GM18909 (cell line): ENCODE results near the gene TMPRSS9.
"Not testable (repeated sequence)": the region's sequence is repeated elsewhere in the genome, so short reads cannot be mapped to it uniquely, and the experiment has no call there.

Source experiments
- ATAC-seq: cut with Tn5 transposase; IDR thresholded peaks from one replicate; pipeline ENCODE4 v1.9.1; 2021; ENCODE audit warnings: mild to moderate bottlenecking; ENCODE audit not compliant: unreplicated experiment, poor library complexity

Gene TMPRSS9

DNA sequence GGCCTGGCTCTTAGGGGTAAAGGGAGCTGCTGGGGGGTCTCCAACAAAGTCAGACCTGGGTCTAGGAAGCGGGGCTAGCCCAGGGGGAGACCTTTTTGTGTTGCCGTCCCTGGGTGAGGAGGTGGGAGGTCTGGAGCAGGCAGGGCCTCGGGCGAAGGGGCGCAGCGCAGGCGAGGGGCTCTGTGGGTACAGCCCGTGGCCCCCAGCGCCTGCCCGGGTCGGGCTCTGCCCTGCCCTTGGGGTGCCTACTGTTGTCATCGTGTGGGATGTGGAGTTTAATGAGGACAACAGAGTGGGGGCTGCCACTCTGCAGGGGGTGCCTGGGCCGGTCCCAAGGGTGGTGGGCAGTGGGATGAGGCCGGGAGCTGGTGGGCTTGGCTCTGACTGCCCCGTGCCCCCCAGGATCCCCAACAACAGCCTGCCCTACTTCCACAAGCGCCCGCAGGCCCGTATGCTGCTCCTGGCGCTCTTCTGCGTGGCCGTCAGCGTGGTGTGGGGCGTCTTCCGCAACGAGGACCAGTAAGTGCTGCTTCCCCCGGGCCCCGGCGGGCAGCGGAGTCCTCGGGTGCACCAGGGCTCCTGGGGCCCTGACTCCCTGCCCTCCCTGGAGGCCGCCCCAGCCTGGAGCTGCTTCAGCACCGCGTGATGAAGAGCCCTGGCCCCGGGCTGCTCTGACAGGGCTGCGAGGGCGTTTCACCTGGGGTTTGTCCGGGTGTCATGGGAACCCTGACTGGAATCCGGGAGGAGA, 19.4 kb upstream of the TMPRSS9 start:
- ATAC-seq: no peak

DNA sequence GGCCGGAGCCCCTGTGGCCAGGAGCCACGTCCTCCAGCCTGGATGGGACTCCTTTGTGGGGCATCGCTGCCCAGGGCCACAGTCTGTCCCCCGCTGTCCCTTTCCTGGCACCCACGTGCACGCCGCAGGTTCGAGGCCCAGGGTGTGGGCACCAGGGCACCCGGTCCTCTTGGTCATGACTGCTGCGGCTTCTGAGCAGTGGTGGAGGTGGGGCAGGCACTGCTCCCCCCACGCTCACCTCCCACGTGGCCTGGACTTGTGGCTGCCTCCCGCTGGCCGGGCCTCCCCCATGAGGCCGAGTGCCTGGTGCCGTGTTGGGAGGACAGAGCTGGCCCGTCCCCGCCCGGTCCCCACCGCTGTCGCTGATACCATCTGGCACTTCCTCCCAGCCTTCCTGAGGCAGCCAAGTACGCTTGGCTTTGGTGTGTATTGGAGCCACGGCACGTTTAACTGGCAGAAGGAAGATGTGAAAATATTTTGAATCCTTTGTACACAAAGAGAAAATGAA, 18.8 kb upstream of the TMPRSS9 start:
- ATAC-seq: no peak

DNA sequence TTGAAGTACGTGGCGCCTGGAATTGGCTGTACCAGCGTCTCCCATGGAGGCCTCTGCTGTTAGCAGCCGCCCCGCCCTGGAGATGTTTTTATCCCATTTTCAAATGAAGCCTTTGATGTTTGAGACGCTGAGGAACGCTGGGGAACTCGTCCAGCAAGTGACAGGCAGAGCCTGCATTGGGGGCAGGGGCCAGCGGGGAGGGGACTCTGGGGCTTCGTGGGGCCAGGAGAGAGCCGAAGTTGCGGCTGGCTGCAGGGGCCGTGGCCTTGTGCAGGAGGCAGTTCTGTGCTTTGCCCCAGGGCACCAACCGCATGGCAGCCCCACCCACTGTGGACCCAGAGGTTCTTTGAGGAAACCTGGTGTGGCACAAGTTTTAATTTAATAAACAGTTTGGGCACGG, 18.1 kb upstream of the TMPRSS9 start:
- ATAC-seq: no peak

DNA sequence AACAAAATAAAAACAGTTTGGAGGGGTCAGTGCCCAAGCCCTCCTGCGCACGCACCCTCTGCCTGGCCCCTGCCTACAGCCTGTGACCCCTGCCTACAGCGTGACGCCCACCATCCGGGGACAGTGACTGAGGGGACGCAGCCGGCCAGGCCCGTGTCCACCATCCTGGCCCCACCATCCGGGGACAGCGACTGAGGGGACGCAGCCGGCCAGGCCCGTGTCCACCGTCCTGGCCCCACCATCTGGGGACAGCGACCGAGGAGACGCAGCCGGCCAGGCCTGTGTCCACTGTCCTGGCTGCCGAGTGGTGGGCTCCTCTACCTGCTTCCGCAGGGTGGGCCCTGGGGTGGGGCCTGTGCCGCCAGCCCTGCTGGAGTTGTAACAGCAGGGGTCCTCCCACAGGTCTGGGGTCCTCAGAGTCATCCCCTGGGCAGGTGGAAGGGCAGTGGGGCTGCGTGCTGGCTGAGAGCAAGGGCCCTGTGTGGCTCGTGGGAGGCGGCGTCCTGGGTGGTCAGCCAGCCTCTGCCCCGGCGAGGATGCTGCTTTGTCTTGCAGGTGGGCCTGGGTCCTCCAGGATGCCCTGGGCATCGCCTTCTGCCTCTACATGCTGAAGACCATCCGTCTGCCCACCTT, 17.3 kb upstream of the TMPRSS9 start:
- no peak for ATAC-seq

DNA sequence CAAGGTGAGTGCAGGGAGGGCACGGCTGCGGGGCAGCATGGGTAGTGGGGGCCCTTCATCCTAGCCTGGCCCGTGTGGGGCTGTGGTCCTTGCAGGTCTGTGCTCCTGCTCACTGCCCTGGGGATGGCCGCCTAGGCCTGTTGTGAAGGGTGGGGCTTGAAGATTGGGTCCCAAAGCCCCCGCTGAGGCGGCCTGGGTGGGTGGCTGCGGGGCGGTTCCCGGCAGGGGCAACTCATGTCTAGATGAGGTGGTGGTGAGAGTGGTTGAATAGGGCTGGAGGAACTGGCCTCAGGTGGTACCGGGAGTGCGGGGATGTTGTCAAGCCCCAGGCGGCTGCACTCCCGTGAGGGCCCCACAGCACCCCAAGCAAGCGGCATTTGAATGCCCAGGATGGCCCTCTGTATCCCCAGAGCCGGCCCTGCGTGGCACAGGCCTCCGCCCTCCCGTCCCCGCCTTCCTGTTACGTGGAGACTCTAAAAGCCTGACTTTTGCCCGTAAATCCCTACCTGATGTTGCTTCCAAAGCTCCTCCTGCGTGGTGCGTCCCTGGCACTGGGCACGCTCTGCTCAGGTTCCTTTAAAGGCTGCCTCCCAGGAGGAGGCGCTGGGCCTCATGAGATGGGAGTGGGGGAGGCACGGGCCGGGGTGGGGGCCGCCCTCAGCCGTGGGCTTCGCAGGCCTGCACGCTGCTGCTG, 16.6 kb upstream of the TMPRSS9 start:
- ATAC-seq: no peak

DNA sequence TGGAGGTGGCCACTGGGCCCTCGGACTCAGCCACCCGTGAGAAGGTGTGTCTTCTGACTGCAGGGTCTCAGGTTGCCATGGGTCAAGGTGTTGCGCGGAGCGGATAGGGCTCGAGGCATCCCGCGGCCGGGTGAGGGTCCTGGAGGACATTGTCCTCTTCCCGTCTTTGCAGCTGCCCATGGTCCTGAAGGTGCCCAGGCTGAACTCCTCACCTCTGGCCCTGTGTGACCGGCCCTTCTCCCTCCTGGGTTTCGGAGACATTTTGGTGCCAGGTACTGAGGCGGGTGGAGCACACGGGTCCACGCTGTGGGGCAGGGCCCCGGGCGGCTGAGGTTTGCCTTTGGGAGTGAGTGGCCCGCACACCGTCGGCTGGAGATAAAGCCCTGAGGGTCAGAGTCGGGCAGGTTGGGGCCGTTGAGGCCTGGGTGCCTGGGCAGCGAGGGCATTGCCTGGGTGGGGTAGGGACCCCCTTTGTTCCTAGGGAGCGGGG, 15.6 kb upstream of the TMPRSS9 start:
- ATAC-seq: no peak

DNA sequence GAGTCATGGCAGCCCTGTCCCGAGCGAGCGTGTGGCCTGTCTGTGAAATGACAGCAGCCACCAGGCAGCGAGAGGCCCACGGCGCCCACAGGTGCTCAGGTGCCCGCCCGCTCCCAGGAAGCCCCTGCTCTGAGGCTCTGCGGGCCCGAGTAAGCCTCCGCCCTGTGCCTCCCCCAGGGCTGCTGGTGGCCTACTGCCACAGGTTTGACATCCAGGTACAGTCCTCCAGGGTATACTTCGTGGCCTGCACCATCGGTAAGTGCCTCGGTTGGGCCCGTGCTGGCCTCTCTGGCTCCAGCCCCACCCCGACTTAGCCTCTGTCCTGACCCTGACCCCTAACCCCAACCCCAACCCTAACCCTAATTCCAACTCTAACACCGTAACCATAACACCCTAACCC, 15.0 kb upstream of the TMPRSS9 start:
- no peak for ATAC-seq

DNA sequence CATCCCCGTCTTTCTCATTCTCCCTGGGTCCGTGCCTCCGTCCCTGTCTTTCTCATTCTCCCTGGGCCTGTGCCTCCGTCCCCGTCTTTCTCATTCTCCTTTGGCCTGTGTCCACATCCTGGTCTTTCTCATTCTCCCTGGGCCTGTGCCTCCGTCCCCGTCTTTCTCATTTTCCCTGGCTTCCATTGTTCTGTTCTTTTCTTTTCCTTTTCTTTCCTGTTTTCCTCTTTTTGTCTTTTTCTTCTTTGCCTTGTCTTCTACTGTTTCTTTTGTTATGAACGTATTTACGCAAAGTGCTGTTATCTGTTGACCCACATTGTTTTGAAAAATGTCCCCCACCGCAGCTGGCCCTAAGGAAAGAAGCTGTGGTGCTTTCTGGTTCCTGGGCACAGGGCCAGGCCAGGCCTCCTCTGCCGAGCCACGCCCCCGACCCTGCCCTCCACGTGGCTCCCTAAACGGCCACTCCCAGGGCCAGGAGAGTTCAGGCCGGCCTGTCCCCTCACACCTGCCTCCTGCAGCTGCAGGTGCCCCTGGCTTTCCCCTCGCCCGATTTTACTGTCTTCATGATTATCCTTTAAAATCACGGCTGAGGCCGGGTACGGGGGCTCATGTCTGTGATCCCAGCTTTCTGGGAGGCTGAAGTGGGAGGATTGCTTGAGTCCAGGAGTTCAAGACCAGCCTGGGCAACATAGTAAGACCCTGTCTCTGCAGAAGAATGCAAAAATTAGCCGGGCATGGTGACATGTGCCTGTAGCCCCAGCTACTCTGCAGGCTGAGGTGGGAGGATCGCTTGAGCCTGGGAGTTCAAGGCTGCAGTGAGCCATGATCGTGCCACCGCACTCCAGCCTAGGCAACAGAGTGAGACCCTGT, 14.0 kb upstream of the TMPRSS9 start:
- ATAC-seq: no peak

DNA sequence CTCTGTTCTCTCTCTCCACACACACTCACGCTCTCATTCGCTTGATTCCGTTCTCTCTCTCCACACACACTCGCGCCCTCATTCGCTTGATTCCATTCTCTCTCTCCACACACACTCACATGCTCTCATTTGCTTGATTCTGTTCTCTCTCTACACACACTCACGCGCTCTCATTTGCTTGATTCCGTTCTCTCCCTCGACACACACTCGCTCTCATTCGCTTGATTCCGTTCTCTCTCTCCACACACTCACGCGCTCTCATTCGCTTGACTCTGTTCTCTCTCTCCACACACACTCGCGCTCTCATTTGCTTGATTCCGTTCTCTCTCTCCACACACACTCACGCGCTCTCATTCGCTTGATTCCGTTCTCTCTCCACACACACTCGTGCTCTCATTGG, 10.2 kb upstream of the TMPRSS9 start:
- ATAC-seq: not testable (repeated sequence)

DNA sequence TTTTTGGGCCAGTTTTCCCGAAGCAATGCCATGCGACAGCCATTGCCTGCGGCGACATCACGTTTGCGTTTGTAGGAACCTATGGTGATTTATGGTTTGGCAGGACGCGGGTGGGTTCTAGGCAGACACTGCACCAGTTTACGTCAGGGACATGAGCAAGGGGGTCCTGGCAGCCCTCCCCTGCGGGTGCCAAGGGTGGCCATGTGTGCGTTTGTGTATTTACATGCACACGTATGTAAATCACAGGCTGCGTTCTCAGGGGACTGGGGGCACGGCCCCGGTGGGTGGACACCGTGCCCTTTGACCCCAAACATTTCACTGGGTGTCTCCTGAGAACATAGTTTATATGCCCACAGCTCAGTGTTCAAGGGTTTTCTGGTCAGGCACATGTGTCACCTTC, 9.4 kb upstream of the TMPRSS9 start:
- no peak for ATAC-seq

DNA sequence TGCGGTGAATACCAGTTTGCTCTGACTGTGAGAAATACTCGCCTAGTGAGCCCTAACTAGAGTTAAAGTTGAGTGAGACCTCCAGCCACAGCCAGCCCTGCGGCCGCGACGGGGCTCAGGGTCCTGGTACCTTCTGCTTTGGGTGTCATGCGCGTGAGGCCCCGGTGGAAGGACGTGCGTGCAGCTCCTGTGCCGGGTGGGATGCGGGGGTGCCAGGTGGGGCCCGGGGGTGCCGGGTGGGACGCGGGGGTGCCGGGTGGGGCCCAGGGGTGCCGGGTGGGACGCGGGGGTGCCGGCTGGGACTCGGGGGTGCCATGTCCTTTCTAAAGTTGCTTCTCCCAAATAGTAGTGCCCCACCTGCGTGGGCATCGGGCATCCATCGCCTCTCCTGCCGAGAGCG, 8.5 kb upstream of the TMPRSS9 start:
- ATAC-seq: no peak

DNA sequence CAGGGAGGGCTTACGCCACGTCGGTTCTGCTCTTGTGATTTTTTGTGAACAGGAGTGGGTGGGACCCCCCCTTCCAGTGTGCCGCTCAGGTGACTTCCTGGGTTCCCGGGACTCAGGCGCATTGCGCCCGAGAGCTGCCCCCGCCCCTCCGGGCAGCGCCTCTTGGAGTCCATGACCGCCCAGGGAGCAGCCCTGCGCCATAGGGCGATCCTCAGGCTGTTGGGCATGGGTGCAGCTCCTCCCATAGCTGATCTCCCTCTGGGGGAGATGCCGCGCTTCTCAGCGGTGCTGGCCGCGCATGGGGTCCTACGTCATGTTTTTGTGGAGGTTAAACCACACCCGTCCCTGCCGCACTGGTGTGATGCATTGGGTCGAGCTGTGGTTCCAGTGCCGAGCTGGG, 7.9 kb upstream of the TMPRSS9 start:
- ATAC-seq: no peak

DNA sequence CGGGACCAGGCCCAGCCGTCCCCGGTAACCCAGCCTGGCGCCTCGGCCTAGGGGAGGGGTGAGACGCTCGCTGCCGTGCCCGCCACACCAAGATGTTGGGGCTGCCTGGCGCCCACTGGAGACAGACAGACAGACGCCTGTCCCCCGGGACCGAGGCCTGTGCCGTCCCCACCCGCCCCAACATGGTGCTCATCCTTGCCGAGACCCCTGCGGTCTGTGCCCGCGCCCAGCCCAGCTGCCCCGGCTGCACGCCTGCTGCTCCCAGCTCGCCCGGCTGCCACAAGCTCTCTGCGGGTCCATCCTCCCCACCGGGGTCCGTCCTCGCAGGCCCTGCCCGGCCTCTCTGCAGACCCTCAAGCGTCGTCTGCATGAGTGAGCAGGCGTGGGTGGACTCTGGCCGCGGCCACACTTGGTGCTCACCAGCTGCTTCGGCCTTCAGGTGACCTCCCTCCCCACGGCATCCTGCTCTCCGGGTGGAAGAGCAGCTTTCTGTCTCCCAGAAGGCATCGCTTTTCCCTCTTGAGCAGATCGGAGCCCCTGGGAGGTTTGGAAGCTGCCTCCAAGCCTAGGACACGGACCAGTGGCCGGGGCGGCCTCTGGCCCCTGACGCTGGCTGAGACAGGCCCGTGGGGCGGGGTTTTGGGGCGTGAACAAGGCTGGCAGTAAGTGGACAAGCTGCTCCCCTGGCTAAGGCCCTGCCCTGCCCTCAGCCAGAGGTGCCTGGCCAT, 6.7 kb upstream of the TMPRSS9 start:
- no peak for ATAC-seq

DNA sequence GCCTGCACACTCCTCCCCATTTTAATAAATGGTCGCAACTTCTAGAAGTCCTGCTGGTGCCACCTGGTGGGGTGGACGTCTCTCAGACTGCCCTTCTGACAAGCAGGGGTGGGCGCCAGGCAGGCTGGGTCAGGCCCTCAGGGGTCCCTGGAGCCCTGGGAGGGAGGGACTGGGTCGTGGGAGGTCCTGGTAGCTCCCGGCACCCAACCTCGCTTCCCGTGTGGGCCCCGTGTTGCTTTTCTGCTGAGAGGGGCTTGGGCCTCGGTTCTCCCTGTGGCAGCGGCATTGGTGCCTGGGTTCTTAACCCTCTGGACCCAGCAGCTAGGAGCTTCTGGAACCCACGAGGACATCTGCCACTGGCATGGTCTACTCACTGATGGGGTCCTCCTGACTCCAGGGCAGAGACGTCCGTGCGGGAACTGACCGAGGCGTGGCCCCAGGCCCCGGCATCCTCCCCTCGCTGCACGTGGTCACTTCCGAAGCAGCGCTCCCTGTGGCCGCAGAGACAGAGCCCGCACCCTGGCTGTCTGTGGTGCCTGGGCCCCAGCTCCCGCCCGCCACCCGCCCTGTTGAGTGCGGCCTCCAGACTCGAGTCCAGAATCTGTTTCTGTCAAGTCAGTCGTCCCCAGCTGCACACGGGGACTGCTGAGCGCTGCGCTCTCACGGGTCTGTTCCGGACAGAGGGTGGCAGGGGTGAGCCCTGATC, 6.0 kb upstream of the TMPRSS9 start:
- no peak for ATAC-seq

DNA sequence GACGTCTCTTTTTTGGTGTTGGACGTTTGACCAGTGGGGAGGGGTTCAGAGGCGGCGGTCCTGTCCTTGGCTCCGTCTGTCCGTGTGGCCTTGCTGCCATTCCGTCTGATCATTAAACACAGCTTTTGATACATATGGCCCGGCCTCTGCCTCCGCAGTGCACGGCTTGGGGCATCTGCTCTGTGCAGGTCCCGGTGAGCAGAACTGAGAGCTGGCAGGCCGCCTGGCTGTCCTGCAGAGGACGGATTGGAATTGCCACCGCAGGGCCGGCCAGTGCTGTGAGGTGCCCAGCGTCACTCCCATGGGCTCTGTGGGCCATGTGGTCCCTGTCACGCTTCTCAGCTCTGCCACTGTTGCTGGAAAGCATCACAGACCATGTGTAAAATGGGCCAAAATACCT, 5.4 kb upstream of the TMPRSS9 start:
- no peak for ATAC-seq

DNA sequence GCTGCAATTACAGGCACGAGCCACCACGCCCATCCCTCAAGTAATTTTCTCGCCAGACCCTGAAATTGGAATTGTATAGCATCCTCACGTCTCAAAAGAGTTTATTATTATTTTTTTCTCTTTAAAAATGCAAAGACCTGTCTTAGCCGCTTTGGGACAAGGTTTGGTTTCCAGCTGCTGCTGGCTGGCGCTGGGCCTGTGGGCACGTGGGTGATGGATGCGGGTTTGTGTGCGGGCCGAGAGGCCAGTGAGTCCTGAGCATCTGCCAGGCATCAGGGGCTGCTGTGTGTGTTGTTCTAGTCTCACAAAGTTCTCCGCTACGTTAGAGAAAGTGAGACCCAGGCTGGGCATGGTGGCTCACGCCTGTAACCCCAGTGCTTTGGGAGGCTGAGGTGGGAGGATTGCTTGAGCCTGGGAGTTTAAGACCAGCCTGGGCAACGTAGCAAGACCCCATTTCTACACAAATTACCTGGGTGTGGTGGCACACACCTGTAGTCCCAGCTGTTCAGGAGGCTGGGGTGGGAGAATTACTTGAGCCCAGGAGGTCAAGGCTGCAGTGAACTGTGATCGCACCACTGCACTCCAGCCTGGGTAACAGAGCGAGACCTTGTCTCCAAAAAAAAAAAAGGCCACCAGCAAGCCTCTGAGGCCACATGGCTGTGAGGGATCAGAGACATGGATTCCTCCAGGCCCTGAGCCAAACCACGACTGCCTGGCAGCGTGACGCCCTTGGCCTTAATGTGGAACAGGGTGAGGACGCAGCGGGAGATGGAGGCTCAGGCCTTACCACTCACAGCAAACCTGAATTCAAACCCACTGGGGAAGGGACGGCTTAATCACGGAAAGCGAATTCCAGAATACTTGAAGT, 4.7 kb upstream of the TMPRSS9 start:
- ATAC-seq: no peak

DNA sequence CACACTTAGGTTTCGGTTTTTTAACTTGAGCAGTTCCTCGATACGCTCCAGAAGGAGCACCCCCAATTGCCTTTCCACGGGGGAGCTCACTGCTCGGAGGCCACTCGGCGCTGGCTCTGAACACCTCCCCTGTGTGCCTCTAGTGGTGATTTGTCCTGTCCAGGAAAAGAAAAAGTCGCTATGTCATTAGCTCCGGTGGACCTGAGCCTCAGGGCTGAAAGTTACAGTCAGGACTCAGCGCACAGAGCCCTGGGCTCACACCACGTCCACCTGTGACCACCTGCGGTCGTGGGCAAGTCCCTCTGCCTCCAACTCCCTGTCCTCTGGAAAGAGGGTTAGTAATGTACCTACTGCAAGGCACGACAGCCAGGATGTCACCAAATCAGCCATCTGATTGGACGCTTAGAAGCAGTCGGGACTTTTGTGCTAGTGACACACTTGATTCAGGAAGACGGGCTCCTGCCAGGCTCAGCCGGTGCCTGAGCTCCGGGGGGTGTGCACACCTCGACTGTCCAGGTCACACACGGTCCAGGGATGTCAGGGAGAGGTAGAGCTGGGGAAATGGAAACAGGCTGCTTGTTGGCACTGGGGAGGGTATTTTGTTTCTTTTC, 3.9 kb upstream of the TMPRSS9 start:
- ATAC-seq: no peak
